IMR-90 (cell line): Measurements from ENCODE around the gene PDE6A. TPM values are rescaled to one million over a fixed set of nuclear protein-coding genes. Genes with fewer than 3 reads are reported as not detected.
A peak's percentile ranks its signal among the peaks of the same experiment; 100 is the strongest.

Experiments used
- ATAC-seq: fragments of 200-7000 bp; cut with Tn5 transposase; 2 replicates; pipeline ENCODE4 v1.9.1; 2020; ENCODE audit warnings: low read depth, mild to moderate bottlenecking, moderate library complexity
- BruUV-seq: library from RNA; stranded (reverse); fragments of 400-500 nt; replicated peaks from 2 replicates; lab custom pipeline; 2021; lab: Mats Ljungman, UMichigan
- CTCF ChIA-PET: fragments of 300-600 bp; formaldehyde crosslinking; extraction: SDS; loops from one replicate; lab custom pipeline; 2021; ENCODE audit warnings: antibody characterized with exemption; lab: Yijun Ruan, JAX
- POLR2A ChIA-PET: fragments of 300-600 bp; sonication (Branson Sonifier 250); formaldehyde crosslinking; loops from one replicate; lab custom pipeline; 2022; ENCODE audit warnings: antibody characterized with exemption; ENCODE audit not compliant: unreplicated experiment; lab: Charles Lee
- DNase-seq: peaks from one replicate; pipeline ENCODE4 v3.0.0; 2013
- H2AFZ ChIP-seq: replicated peaks from 2 replicates; pipeline ENCODE3; 2013; ENCODE audit warnings: low read length, mild to moderate bottlenecking; ENCODE audit not compliant: poor library complexity
- H2AK5ac ChIP-seq: 2 replicates; pipeline ENCODE4 v1.6.1; 2013; ENCODE audit warnings: low read depth, low read length, inconsistent platforms
- H2AK9ac ChIP-seq: replicated peaks from 2 replicates; pipeline ENCODE3; 2013; ENCODE audit warnings: mild to moderate bottlenecking, low read depth, low read length, moderate library complexity; ENCODE audit not compliant: poor library complexity
- H2BK120ac ChIP-seq: 2 replicates; pipeline ENCODE4 v1.6.1; 2013; ENCODE audit warnings: low read depth, low read length, inconsistent platforms
- H2BK15ac ChIP-seq: 3 replicates; pipeline ENCODE4 v1.6.1; 2013; ENCODE audit warnings: low read depth, low read length, inconsistent platforms
- H2BK20ac ChIP-seq: 2 replicates; pipeline ENCODE4 v1.6.1; 2013; ENCODE audit warnings: low read depth, mild to moderate bottlenecking, inconsistent platforms, low read length, moderate library complexity
- H2BK5ac ChIP-seq: 2 replicates; pipeline ENCODE4 v1.6.1; 2013; ENCODE audit warnings: mild to moderate bottlenecking, low read depth, low read length, inconsistent platforms; ENCODE audit not compliant: poor library complexity, severe bottlenecking
- H3K14ac ChIP-seq: replicated peaks from 2 replicates; pipeline ENCODE4 v1.6.1; 2013; ENCODE audit warnings: low read depth, low read length, inconsistent platforms
- H3K18ac ChIP-seq: 2 replicates; pipeline ENCODE4 v1.6.1; 2013; ENCODE audit warnings: low read depth, low read length, control low read depth
- H3K23ac ChIP-seq: 2 replicates; pipeline ENCODE4 v1.6.1; 2013; ENCODE audit warnings: low read depth, low read length, inconsistent platforms
- H3K27ac ChIP-seq: 2 replicates; pipeline ENCODE4 v1.5.1; 2013; ENCODE audit warnings: mild to moderate bottlenecking, control low read depth, low read length; ENCODE audit not compliant: insufficient read depth
- H3K27me3 ChIP-seq: 2 replicates; pipeline ENCODE4 v1.6.1; 2013; ENCODE audit warnings: low read length; ENCODE audit not compliant: control insufficient read depth, insufficient read depth
- H3K36me3 ChIP-seq: 2 replicates; pipeline ENCODE4 v1.6.1; 2013; ENCODE audit warnings: low read length, mixed read lengths; ENCODE audit not compliant: control insufficient read depth, insufficient read depth
- H3K4ac ChIP-seq: 2 replicates; pipeline ENCODE4 v1.6.1; 2013; ENCODE audit warnings: low read depth, low read length, inconsistent platforms
- H3K4me1 ChIP-seq: 2 replicates; pipeline ENCODE4 v1.6.1; 2013; ENCODE audit warnings: low read length, mixed read lengths; ENCODE audit not compliant: control insufficient read depth, insufficient read depth
- H3K4me2 ChIP-seq: 2 replicates; pipeline ENCODE4 v1.6.1; 2013; ENCODE audit warnings: low read depth, mild to moderate bottlenecking, control low read depth, low read length, moderate library complexity
- H3K4me3 ChIP-seq: 2 replicates; pipeline ENCODE4 v1.5.1; 2013; ENCODE audit warnings: low read depth, mild to moderate bottlenecking, control low read depth, low read length, moderate library complexity; ENCODE audit not compliant: insufficient read depth
- H3K56ac ChIP-seq: 2 replicates; pipeline ENCODE4 v1.6.1; 2013; ENCODE audit warnings: low read length, inconsistent platforms; ENCODE audit not compliant: insufficient read depth; ENCODE audit errors: extremely low read depth
- H3K79me1 ChIP-seq, 2 experiments: 2 replicates each; pipeline ENCODE4 v1.6.1; 2013; ENCODE audit warnings: low read length in 2 of 2, inconsistent platforms in 1 of 2, low read depth in 1 of 2
- H3K9ac ChIP-seq: 2 replicates; pipeline ENCODE4 v1.6.1; 2013; ENCODE audit warnings: low read depth, low read length, control low read depth
- H3K9me1 ChIP-seq: 2 replicates; pipeline ENCODE4 v1.6.1; 2013; ENCODE audit warnings: low read length, inconsistent platforms; ENCODE audit not compliant: insufficient read depth
- H3K9me3 ChIP-seq: 2 replicates; pipeline ENCODE4 v1.6.1; 2013; ENCODE audit warnings: low read length; ENCODE audit not compliant: control insufficient read depth, insufficient read depth
- H4K20me1 ChIP-seq: 2 replicates; pipeline ENCODE4 v1.6.1; 2013; ENCODE audit warnings: low read length, inconsistent platforms; ENCODE audit not compliant: insufficient read depth
- H4K5ac ChIP-seq: 2 replicates; pipeline ENCODE4 v1.6.1; 2013; ENCODE audit warnings: mild to moderate bottlenecking, low read depth, low read length, control low read depth
- H4K8ac ChIP-seq, 2 experiments: 2 replicates each; pipeline ENCODE4 v1.6.1; 2013; ENCODE audit warnings: low read depth in 2 of 2, low read length in 2 of 2, control low read depth in 1 of 2, inconsistent platforms in 1 of 2
- H4K91ac ChIP-seq: 2 replicates; pipeline ENCODE4 v1.6.1; 2013; ENCODE audit warnings: low read depth, low read length, inconsistent platforms; ENCODE audit not compliant: insufficient read depth
- BHLHE40 ChIP-seq: fragments of 150-350 bp; IDR thresholded peaks from 2 replicates; pipeline ENCODE4 v1.6.1; 2016; ENCODE audit warnings: mild to moderate bottlenecking, low read depth, low read length
- CEBPB ChIP-seq: IDR thresholded peaks from 2 replicates; pipeline ENCODE4 v1.6.1; 2012; ENCODE audit warnings: low read depth, low read length, improper control_type of control experiment
- CHD1 ChIP-seq: IDR thresholded peaks from 2 replicates; pipeline ENCODE4 v1.6.1; 2012; ENCODE audit warnings: low read depth, low read length, improper control_type of control experiment
- ELK1 ChIP-seq: fragments of 150-350 bp; IDR thresholded peaks from 2 replicates; pipeline ENCODE4 v1.6.1; 2016; ENCODE audit warnings: low read depth, mild to moderate bottlenecking, low read length, moderate library complexity, borderline replicate concordance
- MAFK ChIP-seq: IDR thresholded peaks from 2 replicates; pipeline ENCODE4 v1.6.1; 2012; ENCODE audit warnings: low read depth, low read length, improper control_type of control experiment
- MXI1 ChIP-seq: IDR thresholded peaks from 2 replicates; pipeline ENCODE4 v1.6.1; 2012; ENCODE audit warnings: low read depth, mild to moderate bottlenecking, low read length, moderate library complexity, borderline replicate concordance
- POLR2A ChIP-seq: IDR thresholded peaks from 2 replicates; pipeline ENCODE4 v1.6.1; 2012; ENCODE audit warnings: mild to moderate bottlenecking, low read depth, low read length
- RAD21 ChIP-seq: IDR thresholded peaks from 2 replicates; pipeline ENCODE4 v1.6.1; 2012; ENCODE audit warnings: low read length, improper control_type of control experiment
- RFX5 ChIP-seq: IDR thresholded peaks from 2 replicates; pipeline ENCODE4 v1.8.0; 2012; ENCODE audit warnings: low read depth, mild to moderate bottlenecking, low read length, moderate library complexity
- SMC3 ChIP-seq: fragments of 150-350 bp; IDR thresholded peaks from 2 replicates; pipeline ENCODE4 v1.6.1; 2016; ENCODE audit warnings: low read depth, mild to moderate bottlenecking, antibody characterized with exemption, low read length, moderate library complexity
- WGBS, 2 experiments: methylation state at CpG; one replicate each; pipeline versions ENCODE4 v1.1.5 to v1.1.7; 2013; ENCODE audit warnings: missing lambda C conversion rate in 2 of 2; ENCODE audit not compliant: insufficient read length in 1 of 2; ENCODE audit errors: extremely low coverage in 2 of 2; 5-methylcytosine and 5-hydroxymethylcytosine counted together
- dilution Hi-C: fragments of 300-500 bp; cut with HindIII; formaldehyde crosslinking; loops from one replicate; pipeline ENCODE4 v1.14.3; 2018; ENCODE audit warnings: low sequenced_read_pairs; ENCODE audit not compliant: unreplicated experiment
- in situ Hi-C: fragments of 300-500 bp; cut with MboI; formaldehyde crosslinking; loops from 3 replicates; pipeline ENCODE4 v1.14.3; 2019; ENCODE audit warnings: low sequenced_read_pairs, inconsistent platforms, mixed read lengths
- intact Hi-C: fragments of 100-400 bp; cut with micrococcal nuclease; formaldehyde crosslinking; loops from 2 replicates; pipeline ENCODE4 v1.10.0; 2022
- polyA plus RNA-seq, 3 experiments: library from polyadenylated mRNA; depleted of rRNA; stranded (reverse); fragments of >200 nt; gene quantifications; 2 replicates each; pipeline ENCODE4 v1.2.3, GENCODE V29; 2012; ENCODE audit warnings: low replicate concordance in 1 of 3
- total RNA-seq: library from RNA; depleted of rRNA; stranded (reverse); fragments of >200 nt; gene quantifications from 2 replicates; pipeline ENCODE4 v1.2.3, GENCODE V29; 2012

PDE6A gene
- total and polyA plus RNA-seq, 2 of the 4 experiments (the other 2 are of a cell fraction), result not detected

DNA sequence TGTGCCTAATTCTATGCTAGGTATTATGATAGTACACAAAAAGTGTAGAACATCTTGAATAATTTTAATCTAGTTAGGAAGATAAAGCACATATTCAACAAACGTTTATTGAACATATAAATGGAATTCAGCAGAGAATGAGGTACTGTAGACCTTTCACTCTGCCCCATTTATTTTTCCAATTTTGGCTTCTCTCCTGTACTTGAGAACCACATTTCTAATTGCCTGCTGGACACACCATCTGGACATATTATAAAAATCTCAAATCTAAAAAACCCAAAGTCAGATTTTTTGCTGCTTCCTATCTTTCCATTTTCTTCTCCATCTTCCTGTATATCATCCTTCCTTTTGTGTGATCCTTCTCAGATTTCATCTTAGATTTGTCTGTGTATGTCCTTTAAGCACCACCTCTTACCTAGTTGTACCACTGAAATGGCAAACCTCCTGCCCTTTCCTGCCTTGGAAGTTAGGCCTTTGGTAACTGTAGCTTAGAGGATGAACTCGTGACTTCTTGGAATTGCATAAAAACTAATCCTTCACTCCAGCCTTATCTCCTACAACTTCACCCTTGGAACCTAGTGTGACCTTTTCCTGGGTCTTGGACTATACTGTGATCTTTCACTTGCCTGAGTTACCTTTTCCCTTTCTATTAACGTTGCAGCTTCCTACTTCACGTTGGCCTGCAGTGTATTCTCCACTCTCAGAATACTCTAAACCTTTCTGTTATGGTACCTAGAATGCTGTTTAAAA is 24.8 kb upstream of the PDE6A start:
- H3K36me3 ChIP-seq, result no peaks in the 10 kb centered on the region
- no peak overlapping the region for H3K9ac ChIP-seq
- peaks cover 0 to 7% of the 10 kb centered on the region in 2 experiments; a peak in 1 of 4 replicates for H3K79me1 ChIP-seq
- no peaks in the 10 kb centered on the region for H4K20me1 ChIP-seq
- H3K23ac ChIP-seq, result no peak overlapping the region
- no peak overlapping the region for H2BK5ac ChIP-seq
- TF ChIP-seq MXI1 (no peak), ELK1 (no peak), SMC3 (no peak), MAFK (no peak), CEBPB (no peak), POLR2A (no peak), RAD21 (no peak), CHD1 (no peak), BHLHE40 (no peak), RFX5 (no peak)
- H3K56ac ChIP-seq, result no peak overlapping the region
- H3K9me3 ChIP-seq, result no peaks in the 10 kb centered on the region
- ChIA-PET CTCF (interaction anchor here (0.6 to 1.2 kb wide), 2 partner anchors 25 to 933 kb away, joined by 3 read pairs; no protein-coding TSS in a partner anchor), POLR2A (no interaction called here)
- H3K27me3 ChIP-seq, result no peaks in the 10 kb centered on the region
- no peak overlapping the region for H4K8ac ChIP-seq
- H3K4ac ChIP-seq, result no peak overlapping the region
- H4K5ac ChIP-seq, result no peak overlapping the region
- dilution Hi-C loops, result no loop called here
- no peak overlapping the region for H4K91ac ChIP-seq
- H3K14ac ChIP-seq, result 0 out of 2 replicates have a peak overlapping the region, but pooled peaks have one; percentile 8
- H3K4me3 ChIP-seq, result no peak overlapping the region
- H2BK15ac ChIP-seq, result no peak overlapping the region
- H3K4me2 ChIP-seq, result no peak overlapping the region
- no CpG with 5 or more reads among the region's 4 CpGs for WGBS, 2 experiments
- H2BK20ac ChIP-seq, result no peak overlapping the region
- intact Hi-C loops, result no loop called here
- in situ Hi-C loops, result no loop called here
- H2AFZ ChIP-seq, result no peak overlapping the region
- no peak overlapping the region for H2BK120ac ChIP-seq
- no peak overlapping the region for H2AK9ac ChIP-seq
- H2AK5ac ChIP-seq, result no peak overlapping the region
- no peak for DNase-seq
- H3K4me1 ChIP-seq, result no peaks in the 10 kb centered on the region
- H3K18ac ChIP-seq, result no peak overlapping the region
- no TSS peak for BruUV-seq
- ATAC-seq, result no peak
- H3K27ac ChIP-seq, result no peak overlapping the region
- H3K9me1 ChIP-seq, result no peaks in the 10 kb centered on the region
